ENCODE measurements around the gene TRAPPC10.

GRCh38 chr21:43978060-43978459 lies 34.0 kb upstream of the TRAPPC10 start:
- no peak for TF ChIP-seq EZH2phosphoT487 (IDR thresholded peaks at IDR 0.05; ENCODE audit: low read depth)
- no peak for TF ChIP-seq CTCF (IDR thresholded peaks at IDR 0.05; ENCODE audit: low read depth, low read length)

Data from OCI-LY3 (cell line).